WERI-Rb-1 (cell line): ENCODE data around the gene CDO1.
"Not testable (repeated sequence)": the region's sequence is repeated elsewhere in the genome, so short reads cannot be mapped to it uniquely, and the experiment has no call there.

ENCODE experiments used
- DNase-seq: peaks from one replicate; pipeline ENCODE4 v3.0.0-alpha.2; 2020
- H3K27ac ChIP-seq: fragments of 250-450 bp; sonication (Bioruptor Pico); 2 replicates; pipeline ENCODE4 v1.5.1; 2020; ENCODE audit warnings: mild to moderate bottlenecking, moderate library complexity
- H3K27me3 ChIP-seq: fragments of 250-450 bp; sonication (Bioruptor Pico); 2 replicates; pipeline ENCODE4 v1.5.1; 2021; ENCODE audit warnings: mild to moderate bottlenecking, low read depth, moderate library complexity; ENCODE audit not compliant: insufficient read depth, severe bottlenecking
- H3K36me3 ChIP-seq: fragments of 250-450 bp; sonication (Bioruptor Pico); 2 replicates; pipeline ENCODE4 v1.5.1; 2020; ENCODE audit warnings: mild to moderate bottlenecking, moderate library complexity
- H3K4me3 ChIP-seq: 2 replicates; pipeline ENCODE4 v1.5.1; 2011; ENCODE audit warnings: low read depth, mild to moderate bottlenecking, control low read depth, low read length
- H3K9me3 ChIP-seq: fragments of 250-450 bp; sonication (Bioruptor Pico); 2 replicates; pipeline ENCODE4 v1.5.1; 2021; ENCODE audit warnings: mild to moderate bottlenecking, moderate library complexity; ENCODE audit not compliant: severe bottlenecking
- CTCF ChIP-seq: IDR thresholded peaks from 2 replicates; pipeline ENCODE4 v1.5.1; 2011; ENCODE audit warnings: low read depth, mild to moderate bottlenecking, control low read depth, inconsistent platforms, low read length

Gene CDO1

DNA sequence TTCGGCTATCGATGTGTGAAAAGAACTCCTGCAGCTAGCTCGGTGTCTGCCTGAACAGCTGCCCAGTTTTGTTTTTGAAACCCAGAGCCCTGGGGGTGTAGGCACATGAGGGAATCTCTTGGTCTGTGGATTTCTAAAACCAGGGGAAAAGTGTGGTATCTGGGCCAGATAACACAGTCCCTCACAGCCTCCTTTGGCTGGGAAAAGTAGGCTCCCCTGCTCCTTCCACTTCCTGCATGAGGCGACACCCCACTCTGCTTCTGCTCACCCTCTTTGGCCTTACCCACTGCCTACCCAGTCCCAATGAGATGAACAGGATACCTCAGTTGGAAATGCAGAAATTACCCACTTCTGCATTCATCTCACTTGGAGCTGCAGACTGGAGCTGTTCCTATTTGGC, 9.5 kb upstream of the CDO1 start:
- no peak overlapping the region for H3K27ac ChIP-seq
- no peak overlapping the region for H3K4me3 ChIP-seq
- no peak for DNase-seq
- TF ChIP-seq CTCF: no peak
- no peaks in the 10 kb centered on the region for H3K27me3 ChIP-seq
- no peaks in the 10 kb centered on the region for H3K9me3 ChIP-seq
- H3K36me3 ChIP-seq: peaks cover 17% of the 10 kb centered on the region

- H3K27me3 ChIP-seq, H3K9me3 ChIP-seq, DNase-seq, H3K4me3 ChIP-seq, H3K27ac ChIP-seq: not testable (repeated sequence)
- H3K36me3 ChIP-seq: peaks cover 13% of the 10 kb centered on the region
Measured at GRCh38 chr5:115824983-115825382, 8.5 kb upstream of the CDO1 start.

DNA sequence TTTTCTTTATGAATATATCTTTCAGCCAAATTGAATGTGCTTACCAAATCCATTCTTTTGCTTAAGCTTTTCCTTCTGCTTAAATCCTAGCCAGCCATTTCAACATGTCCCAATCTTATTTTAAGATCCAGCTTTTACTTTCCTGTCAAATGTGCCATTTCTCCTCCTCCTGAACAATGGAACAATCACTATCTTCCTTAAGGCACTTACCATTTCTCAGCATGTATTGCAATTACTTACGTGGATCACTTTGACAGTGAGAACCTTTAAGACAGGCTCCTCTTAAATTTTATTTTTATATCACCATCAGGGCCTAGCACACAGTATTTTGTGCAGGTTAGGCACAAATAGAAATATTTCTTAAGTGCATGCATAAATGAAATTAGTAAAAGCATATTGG, 4.4 kb upstream of the CDO1 start:
- TF ChIP-seq CTCF: no peak
- Histone ChIP-seq H3K27ac (no peak overlapping the region), H3K27me3 (no peaks in the 10 kb centered on the region), H3K9me3 (no peaks in the 10 kb centered on the region), H3K4me3 (no peak overlapping the region), H3K36me3 (no peaks in the 10 kb centered on the region)
- no peak for DNase-seq

- Histone ChIP-seq H3K27ac (no peak overlapping the region), H3K4me3 (no peak overlapping the region), H3K36me3 (no peaks in the 10 kb centered on the region), H3K27me3 (no peaks in the 10 kb centered on the region), H3K9me3 (no peaks in the 10 kb centered on the region)
- DNase-seq: no peak
- TF ChIP-seq CTCF: no peak
Measured at GRCh38 chr5:115818821-115819220, 2.4 kb upstream of the CDO1 start.

GRCh38 chr5:115817386-115817785, 927 bp upstream of the CDO1 start:
- peak overlapping the region; percentile 88 for H3K4me3 ChIP-seq
- H3K27me3 ChIP-seq: no peaks in the 10 kb centered on the region
- no peak overlapping the region for H3K27ac ChIP-seq
- no peaks in the 10 kb centered on the region for H3K36me3 ChIP-seq
- TF ChIP-seq CTCF: no peak
- no peaks in the 10 kb centered on the region for H3K9me3 ChIP-seq
- no peak for DNase-seq

GRCh38 chr5:115815693-115816225, 700 bp downstream of the CDO1 start:
- no peak for TF ChIP-seq CTCF
- Histone ChIP-seq H3K36me3 (no peaks in the 10 kb centered on the region), H3K27me3 (no peaks in the 10 kb centered on the region), H3K4me3 (peak overlapping the region; percentile 88), H3K9me3 (no peaks in the 10 kb centered on the region), H3K27ac (peak overlapping the region; percentile 86)
- no peak for DNase-seq
